Activated CD8-positive, alpha-beta memory T cell treated with anti-CD3 and anti-CD28 coated beads for 36 hours (primary cell): Measurements from ENCODE around the gene ZNF76. TPM values are rescaled to one million over a fixed set of nuclear protein-coding genes. Genes with fewer than 3 reads are reported as not detected.
"Not testable (repeated sequence)": the region's sequence is repeated elsewhere in the genome, so short reads cannot be mapped to it uniquely, and the experiment has no call there.

ENCODE experiments used
- CTCF ChIA-PET: fragments of 350-600 bp; sonication (Branson Sonifier 250); formaldehyde crosslinking; loops from one replicate; lab custom pipeline; 2021; ENCODE audit warnings: antibody characterized with exemption; lab: Charles Lee
- POLR2A ChIA-PET: fragments of 350-600 bp; sonication (Branson Sonifier 250); formaldehyde crosslinking; loops from one replicate; lab custom pipeline; 2021; ENCODE audit warnings: antibody characterized with exemption; lab: Charles Lee
- total RNA-seq, 2 experiments: library from RNA; stranded (reverse); gene quantifications; one replicate each; pipeline ENCODE4 v1.2.3, GENCODE V29; 2021

ZNF76 gene
- total RNA-seq, 2 experiments from 2014 or later, result 33.0 to 33.7 TPM

GRCh38 chr6:35328965-35329364 is 69.4 kb downstream of the ZNF76 start:
- CTCF ChIA-PET, result interaction anchor here (0.6 to 9.2 kb wide), 5 partner anchors 14 to 889 kb away, joined by 3 to 92 read pairs (median 3); partner anchors contain the start of gene DEF6
- POLR2A ChIA-PET, result not testable (repeated sequence)

- ChIA-PET POLR2A (no interaction called here), CTCF (interaction anchor here (1.4 to 9.2 kb wide), 3 partner anchors 10 to 99 kb away, joined by 3 to 92 read pairs (median 3); partner anchors contain the start of gene DEF6)
Measured at GRCh38 chr6:35330541-35331119, 71.1 kb downstream of the ZNF76 start.

- POLR2A ChIA-PET, CTCF ChIA-PET: not testable (repeated sequence)
Measured at GRCh38 chr6:35332074-35332887, 72.7 kb downstream of the ZNF76 start.

GRCh38 chr6:35341557-35341956 is 82.0 kb downstream of the ZNF76 start:
- ChIA-PET CTCF (interaction anchor here (0.6 to 7.2 kb wide), 20 partner anchors 8 to 126 kb away, joined by 3 to 104 read pairs (median 4); partner anchors contain the start of genes DEF6, FANCE and RPL10A), POLR2A (interaction anchor here (0.6 to 1.9 kb wide), 3 partner anchors 44 to 127 kb away, joined by 3 to 6 read pairs (median 3); partner anchors contain the start of genes DEF6 and RPL10A)

GRCh38 chr6:35342258-35343091 is 82.9 kb downstream of the ZNF76 start, which contains the start of gene PPARD:
PPARD (plus strand) TSS chr6:35342558; CDS start chr6:35411088, 68,530 bp downstream.
- POLR2A ChIA-PET, result interaction anchor here (0.5 to 1.9 kb wide), 6 partner anchors 45 to 1159 kb away, joined by 3 to 6 read pairs (median 3); partner anchors contain the start of genes DEF6 and RPL10A

GRCh38 chr6:35343092-35343834 is 83.7 kb downstream of the ZNF76 start:
- POLR2A ChIA-PET, result interaction anchor here (0.5 to 1.9 kb wide), 5 partner anchors 72 to 1160 kb away, joined by 3 to 6 read pairs (median 3); partner anchors contain the start of gene RPL10A

More at GRCh38 chr6:35342258-35343091, 82.9 kb downstream of the ZNF76 start, which contains the start of gene PPARD:
- CTCF ChIA-PET, result interaction anchor here (0.6 to 7.2 kb wide), 22 partner anchors 9 to 125 kb away, joined by 3 to 104 read pairs (median 4); partner anchors contain the start of genes DEF6, FANCE, RPL10A and ZNF76

GRCh38 chr6:35343835-35344550 is 84.5 kb downstream of the ZNF76 start:
- CTCF ChIA-PET, result interaction anchor here (0.6 to 7.2 kb wide), 8 partner anchors 12 to 109 kb away, joined by 3 to 104 read pairs (median 4); partner anchors contain the start of genes FANCE and ZNF76
- POLR2A ChIA-PET, result no interaction called here

More at GRCh38 chr6:35343092-35343834, 83.7 kb downstream of the ZNF76 start:
- CTCF ChIA-PET, result interaction anchor here (0.6 to 7.2 kb wide), 14 partner anchors 13 to 125 kb away, joined by 3 to 104 read pairs (median 4); partner anchors contain the start of genes DEF6, FANCE, RPL10A and ZNF76

Other genes starting within 250 kb of the ZNF76 start
- gene TCP11, start 118.4 kb upstream of the ZNF76 start, total RNA-seq, result not detected
- under 1 TPM; 0.06 TPM for gene SCUBE3, start 45.8 kb upstream of the ZNF76 start, total RNA-seq
- 10 to 100 TPM; 67.9 to 70.8 TPM for gene DEF6, start 38.1 kb downstream of the ZNF76 start, total RNA-seq
- 10 to 100 TPM; 15.5 to 17.8 TPM for gene PPARD, start 82.8 kb downstream of the ZNF76 start, total RNA-seq
- 10 to 100 TPM; 22.2 to 23.1 TPM for gene FANCE, start 192.6 kb downstream of the ZNF76 start, total RNA-seq
- gene RPL10A, start 208.7 kb downstream of the ZNF76 start, total RNA-seq, result 1,000 to 10,000 TPM; 1,836 to 1,849 TPM
- gene TEAD3, start 237.3 kb downstream of the ZNF76 start, total RNA-seq, result under 1 TPM; 0.70 to 0.71 TPM